NCI-H774 (cell line): ENCODE data around the gene LYZL4.
A peak's percentile ranks its signal among the peaks of the same experiment; 100 is the strongest.

ENCODE experiments used
- DNase-seq: peaks from one replicate; lab custom pipeline; 2025; lab: John Stamatoyannopoulos, UW

LYZL4 gene

DNA sequence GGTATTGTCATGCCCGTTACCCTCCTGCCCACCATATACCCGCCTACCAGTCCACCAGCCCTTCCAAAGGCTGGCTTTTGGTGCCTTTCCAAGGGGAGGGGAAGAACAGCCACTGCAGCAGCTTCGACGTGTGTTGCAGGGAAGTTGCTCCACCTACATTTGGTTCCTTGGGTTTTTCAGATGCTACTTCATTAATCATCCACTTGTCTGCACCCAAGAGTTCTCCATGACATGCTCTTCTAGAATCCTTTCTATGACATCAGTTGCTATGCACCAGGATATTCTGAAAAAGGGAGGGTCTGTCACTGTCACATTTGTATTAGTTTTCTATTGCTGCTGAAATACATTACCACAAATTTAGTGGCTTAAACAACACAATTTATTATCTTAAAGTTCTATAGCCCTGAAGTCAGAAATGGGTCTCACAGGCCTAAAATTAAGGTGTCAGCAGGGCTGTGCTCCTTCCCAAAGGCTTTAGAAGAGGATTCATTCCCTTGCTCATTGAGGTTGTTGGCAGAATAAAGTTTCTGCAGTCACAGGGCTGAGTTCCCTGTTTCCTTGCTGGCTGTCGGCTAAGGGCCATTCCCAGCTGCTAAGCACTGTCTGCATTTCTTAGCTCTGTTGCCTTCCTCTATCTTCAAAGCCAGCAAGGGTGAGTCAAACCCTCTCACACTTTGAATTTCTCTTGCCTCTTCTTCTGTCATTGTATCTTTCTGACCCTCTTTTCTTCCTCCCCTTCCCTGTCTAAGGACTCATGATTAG, at the start of gene LYZL4:
Gene LYZL4, minus strand, starts transcription at position 241 of the 762 bp plus-strand sequence. CDS start 3,359 bp downstream, outside the sequence.
- DNase-seq = no peak

DNA sequence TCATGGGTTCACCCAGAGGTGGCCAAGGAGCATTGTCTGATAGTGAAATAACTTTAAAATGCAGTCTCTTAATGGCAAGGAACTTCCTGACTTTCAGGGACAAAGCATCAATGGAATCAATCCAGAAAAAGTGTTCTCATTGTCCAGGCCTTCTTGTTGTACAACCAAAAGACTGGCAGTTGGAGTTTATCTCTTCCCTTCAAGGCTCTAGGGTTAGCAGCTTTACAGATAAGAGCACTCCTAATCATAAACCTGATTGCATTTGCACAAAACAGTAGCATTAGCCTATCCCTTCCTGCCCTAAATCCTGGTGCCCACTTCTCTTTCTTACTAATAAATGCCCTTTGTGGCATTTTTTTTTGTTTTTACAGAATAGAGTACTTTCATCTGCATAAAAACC, 48.7 kb upstream of the LYZL4 start:
- DNase-seq = no peak

GRCh38 chr3:42456211-42456610, 45.8 kb upstream of the LYZL4 start:
- no peak for DNase-seq

- no peak for DNase-seq
Measured at GRCh38 chr3:42451546-42452230, 41.3 kb upstream of the LYZL4 start.

- DNase-seq = no peak
Measured at GRCh38 chr3:42451116-42451515, 40.7 kb upstream of the LYZL4 start.

DNA sequence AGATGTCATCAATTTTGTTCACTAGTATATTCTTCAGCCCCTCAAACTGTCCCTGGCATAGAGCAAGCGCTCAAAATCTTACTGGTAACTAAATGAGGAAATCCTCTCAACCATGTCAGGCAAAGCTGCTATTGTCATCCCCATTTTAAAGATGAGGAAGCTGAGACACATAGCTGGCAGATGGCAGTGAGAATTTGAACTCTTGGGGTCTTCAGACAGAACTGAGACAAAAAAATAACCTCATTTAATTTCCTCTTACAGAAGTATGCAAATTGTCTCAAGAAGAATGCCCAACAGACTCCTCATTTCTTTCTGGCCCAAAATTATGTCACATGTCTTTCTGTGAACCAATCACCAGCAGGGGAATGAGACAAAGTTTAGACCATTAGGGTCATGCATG, 40.2 kb upstream of the LYZL4 start:
- DNase-seq = no peak

- no peak for DNase-seq
Measured at GRCh38 chr3:42447481-42447880, 37.1 kb upstream of the LYZL4 start.

DNA sequence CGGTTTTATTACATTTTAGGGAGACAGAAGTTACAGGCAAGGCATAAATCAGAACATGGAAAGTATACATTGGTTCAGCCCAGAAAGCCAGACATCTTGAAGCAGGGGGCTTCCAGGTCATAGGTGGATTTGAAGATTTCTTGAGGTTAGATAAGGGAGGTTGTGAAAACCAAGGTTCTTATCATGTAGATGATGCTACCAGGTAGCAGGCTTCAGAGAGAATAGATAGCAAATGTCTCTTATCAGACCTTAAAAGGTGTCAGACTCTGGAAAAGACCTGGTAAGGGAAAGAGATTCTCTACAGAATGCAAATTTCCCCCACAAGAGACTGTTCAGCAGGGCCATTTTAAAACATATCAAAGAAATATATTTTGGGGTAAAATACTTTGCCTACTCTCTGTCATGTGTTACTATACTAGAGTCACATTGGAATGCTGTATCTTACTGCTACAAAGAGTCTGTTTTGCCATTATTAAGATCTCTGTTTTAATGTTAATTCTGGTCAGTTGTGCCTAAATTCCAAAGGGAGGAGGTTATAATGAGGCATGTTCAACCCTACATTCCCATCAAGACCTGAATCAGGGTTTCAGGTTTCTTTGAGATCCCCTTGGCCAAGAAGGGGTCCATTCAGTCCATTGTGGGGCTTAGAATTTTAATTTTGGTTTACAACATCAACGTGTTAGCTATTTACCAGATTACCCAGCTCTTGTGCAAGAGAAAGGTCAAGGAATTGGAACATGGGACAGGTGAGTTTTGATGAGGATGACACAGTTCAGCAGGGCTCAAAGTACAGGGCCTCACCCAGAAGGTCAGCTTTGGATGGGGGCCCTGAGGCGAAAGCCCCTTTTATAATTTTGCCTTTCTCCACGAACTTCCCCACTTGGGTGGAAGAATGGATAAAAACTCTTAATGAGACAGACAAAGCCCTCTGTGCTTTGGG, 36.0 kb upstream of the LYZL4 start:
- DNase-seq = no peak

DNA sequence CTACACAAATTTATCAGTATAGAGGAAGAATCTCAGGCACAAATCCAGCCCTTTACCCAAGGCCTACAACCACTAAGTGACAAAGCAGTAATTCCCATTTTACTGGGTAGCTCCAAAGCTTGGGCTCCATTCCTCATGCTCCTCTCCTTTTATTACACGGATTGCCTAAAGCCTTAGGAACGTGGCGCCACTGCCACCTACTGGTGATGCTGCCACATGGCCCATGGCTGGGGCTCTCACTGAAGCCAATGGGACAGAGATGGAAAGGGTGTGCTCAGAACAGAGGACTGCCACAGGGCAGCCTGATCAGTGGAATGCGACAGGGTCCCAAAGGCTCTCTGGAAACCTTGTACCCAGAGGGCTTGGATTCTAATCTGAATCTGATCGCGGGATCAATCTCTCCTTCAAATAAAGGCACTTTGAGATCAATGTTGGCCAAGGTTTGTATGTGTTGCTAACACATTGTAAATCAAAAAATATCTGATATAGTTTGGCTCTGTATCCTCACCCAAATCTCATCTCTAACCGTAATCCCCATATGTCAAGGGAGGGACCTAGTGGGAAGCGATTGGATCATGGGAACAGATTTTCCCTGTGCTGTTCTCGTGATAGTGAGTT, 33.5 kb upstream of the LYZL4 start:
- DNase-seq = peak; percentile 26

GRCh38 chr3:42443292-42443691, 32.9 kb upstream of the LYZL4 start:
- DNase-seq = no peak

DNA sequence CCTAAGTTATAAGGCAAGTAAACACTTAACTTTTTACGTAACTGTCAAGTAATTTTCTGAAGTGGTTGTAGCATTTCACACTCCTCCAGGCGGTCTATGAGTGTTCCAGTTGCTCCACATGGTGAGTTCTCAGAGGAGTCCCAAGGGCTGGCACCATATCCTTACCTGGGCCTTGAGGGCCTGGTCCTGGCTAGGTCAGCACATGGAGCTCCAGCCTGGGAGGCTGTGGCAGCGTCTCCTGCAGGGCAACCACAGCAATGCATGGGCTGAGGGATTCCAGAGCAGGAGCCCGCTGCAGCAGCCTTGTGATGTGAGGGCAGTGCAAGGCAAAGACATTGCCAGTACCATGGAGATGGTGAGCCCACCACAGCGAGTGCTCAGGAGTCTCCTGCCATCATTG, 32.2 kb upstream of the LYZL4 start:
- no peak for DNase-seq

DNA sequence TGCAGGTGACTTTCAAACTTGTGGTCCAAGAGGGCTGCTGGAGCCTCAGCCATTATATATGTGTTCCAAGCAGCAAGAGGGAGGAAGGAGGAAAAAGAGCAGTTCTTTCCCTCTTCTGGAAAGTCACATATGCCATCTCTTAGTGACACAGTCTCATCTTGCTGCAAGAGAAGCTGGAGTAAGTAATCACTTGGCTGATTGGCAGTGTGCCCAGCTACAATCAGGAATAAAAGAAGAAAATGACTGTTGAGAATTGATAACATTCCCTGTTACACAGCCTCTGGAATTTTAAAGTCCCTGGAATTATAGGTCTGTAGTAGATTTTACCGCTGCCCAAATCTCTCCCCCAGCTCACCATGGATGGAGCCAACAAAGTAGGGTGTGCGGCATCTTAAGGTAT, 31.4 kb upstream of the LYZL4 start:
- DNase-seq = no peak

DNA sequence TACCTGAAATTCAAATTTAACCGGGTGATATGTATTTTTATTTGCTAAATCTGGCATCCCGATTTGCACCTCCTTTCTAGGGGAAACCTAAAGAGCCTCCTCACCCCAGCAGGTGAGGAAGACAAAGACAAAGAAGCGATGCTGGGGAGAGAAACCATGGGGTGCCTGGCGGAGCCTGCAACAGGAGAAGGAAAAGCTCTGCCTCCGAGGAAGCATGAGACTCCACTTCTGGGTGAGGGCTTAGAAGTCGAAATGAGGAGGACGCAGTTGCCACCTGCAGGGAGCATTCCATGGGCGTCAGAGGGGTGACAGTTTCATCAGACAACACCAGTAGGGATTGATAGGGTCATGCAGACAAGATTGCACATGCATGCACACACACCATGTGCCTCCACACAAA, 30.5 kb upstream of the LYZL4 start:
- no peak for DNase-seq

GRCh38 chr3:42439261-42440115, 29.1 kb upstream of the LYZL4 start:
- DNase-seq = no peak

DNA sequence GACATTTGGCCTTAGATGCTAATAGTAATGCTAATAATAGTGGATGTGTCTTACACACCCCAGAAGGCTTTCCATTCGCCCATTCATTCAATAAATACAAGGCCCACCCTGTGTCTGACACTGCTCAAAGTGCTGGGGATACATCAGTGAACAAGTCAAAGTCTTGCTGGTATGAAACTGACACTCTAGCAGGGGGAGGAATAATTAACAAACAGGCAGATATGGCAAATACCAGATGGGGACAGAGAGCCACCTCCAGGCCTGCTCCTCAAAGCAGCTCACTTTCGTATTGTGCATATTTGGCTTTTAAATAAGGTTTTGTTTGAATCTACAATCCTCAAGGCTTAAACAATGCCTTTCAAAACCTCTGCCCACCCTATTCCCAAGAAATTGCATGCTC, 28.3 kb upstream of the LYZL4 start:
- no peak for DNase-seq

- no peak for DNase-seq
Measured at GRCh38 chr3:42438193-42438592, 27.8 kb upstream of the LYZL4 start.

DNA sequence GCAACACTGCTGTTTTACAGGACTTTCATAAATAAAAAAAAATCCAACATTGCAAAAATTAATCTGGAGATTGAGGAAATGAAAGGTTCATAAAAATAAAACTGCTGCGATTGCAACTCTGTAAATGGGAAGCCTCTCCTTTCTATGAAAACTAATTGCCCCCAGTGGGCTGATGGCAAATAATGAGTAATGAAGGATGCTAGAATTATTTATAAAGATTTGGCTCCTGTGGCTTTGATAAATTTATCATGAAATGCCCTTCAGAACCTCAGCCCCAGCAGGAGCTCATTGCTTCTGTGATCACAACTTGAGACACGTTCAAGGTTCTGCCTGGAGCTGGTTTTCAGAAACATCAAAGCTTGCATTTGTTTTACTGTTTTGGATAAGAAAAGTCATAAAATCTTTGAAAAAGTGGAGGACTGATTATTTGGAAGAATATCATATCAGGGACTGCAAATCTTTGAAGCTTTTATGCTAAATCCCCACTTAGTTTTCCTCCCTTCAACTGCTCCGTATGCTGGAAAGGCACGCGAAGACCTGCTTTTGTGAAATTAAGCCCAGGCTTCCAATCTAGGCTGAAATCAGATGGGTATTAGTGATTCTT, 24.5 kb upstream of the LYZL4 start:
- DNase-seq = no peak

DNA sequence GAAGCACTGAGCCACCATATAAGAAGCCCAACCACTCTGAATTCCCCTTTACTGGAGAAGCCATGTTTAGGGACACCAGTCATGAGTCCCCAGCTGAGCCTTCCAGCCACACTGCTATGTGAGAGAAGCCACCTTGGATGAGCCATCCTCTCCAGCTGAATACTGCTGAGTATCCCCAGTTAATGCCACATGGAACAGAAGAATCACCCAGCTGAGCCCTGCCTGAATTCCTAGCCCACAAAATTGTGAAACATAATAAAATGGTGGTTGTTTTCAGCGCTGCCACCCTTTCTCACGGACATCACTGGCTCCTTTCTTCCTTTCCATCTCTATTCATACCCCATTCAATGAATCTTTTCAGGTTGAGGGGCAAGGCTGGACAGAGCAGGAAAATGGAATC, 22.1 kb upstream of the LYZL4 start:
- DNase-seq = no peak

- DNase-seq = no peak
Measured at GRCh38 chr3:42430781-42431532, 20.5 kb upstream of the LYZL4 start.

DNA sequence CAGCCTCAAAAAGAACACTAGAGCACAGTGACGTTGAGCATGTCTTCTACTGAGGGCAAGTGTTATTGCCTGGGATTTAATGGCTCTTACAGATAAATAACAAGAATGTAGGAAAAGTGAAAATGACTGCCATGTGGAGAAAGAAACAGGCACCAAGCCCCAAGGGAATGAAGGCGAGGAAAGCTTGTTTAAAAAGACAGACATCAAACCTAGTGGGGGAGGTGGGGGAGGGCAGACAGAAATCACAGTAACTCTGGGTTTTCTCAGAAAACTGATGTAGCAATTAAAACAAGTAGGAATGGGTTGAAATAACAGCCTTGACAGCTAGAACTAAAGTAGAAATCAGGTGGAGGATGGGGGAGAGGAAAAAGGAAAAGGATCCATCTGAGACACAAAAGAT, 18.4 kb upstream of the LYZL4 start:
- no peak for DNase-seq
